IMR-90 (cell line): Measurements from ENCODE around the gene PSMB2. TPM values are rescaled to one million over a fixed set of nuclear protein-coding genes. Genes with fewer than 3 reads are reported as not detected.

Experiments
- ATAC-seq: fragments of 200-7000 bp; cut with Tn5 transposase; 2 replicates; pipeline ENCODE4 v1.9.1; 2020; ENCODE audit warnings: low read depth, mild to moderate bottlenecking, moderate library complexity
- BruUV-seq: library from RNA; stranded (reverse); fragments of 400-500 nt; replicated peaks from 2 replicates; lab custom pipeline; 2021; lab: Mats Ljungman, UMichigan
- CTCF ChIA-PET: fragments of 300-600 bp; formaldehyde crosslinking; extraction: SDS; loops from one replicate; lab custom pipeline; 2021; ENCODE audit warnings: antibody characterized with exemption; lab: Yijun Ruan, JAX
- POLR2A ChIA-PET: fragments of 300-600 bp; sonication (Branson Sonifier 250); formaldehyde crosslinking; loops from one replicate; lab custom pipeline; 2022; ENCODE audit warnings: antibody characterized with exemption; ENCODE audit not compliant: unreplicated experiment; lab: Charles Lee
- DNase-seq: peaks from one replicate; pipeline ENCODE4 v3.0.0; 2013
- H2AFZ ChIP-seq: replicated peaks from 2 replicates; pipeline ENCODE3; 2013; ENCODE audit warnings: low read length, mild to moderate bottlenecking; ENCODE audit not compliant: poor library complexity
- H2AK5ac ChIP-seq: 2 replicates; pipeline ENCODE4 v1.6.1; 2013; ENCODE audit warnings: low read depth, low read length, inconsistent platforms
- H2AK9ac ChIP-seq: replicated peaks from 2 replicates; pipeline ENCODE3; 2013; ENCODE audit warnings: mild to moderate bottlenecking, low read depth, low read length, moderate library complexity; ENCODE audit not compliant: poor library complexity
- H2BK120ac ChIP-seq: 2 replicates; pipeline ENCODE4 v1.6.1; 2013; ENCODE audit warnings: low read depth, low read length, inconsistent platforms
- H2BK15ac ChIP-seq: 3 replicates; pipeline ENCODE4 v1.6.1; 2013; ENCODE audit warnings: low read depth, low read length, inconsistent platforms
- H2BK20ac ChIP-seq: 2 replicates; pipeline ENCODE4 v1.6.1; 2013; ENCODE audit warnings: low read depth, mild to moderate bottlenecking, inconsistent platforms, low read length, moderate library complexity
- H2BK5ac ChIP-seq: 2 replicates; pipeline ENCODE4 v1.6.1; 2013; ENCODE audit warnings: mild to moderate bottlenecking, low read depth, low read length, inconsistent platforms; ENCODE audit not compliant: poor library complexity, severe bottlenecking
- H3K14ac ChIP-seq: replicated peaks from 2 replicates; pipeline ENCODE4 v1.6.1; 2013; ENCODE audit warnings: low read depth, low read length, inconsistent platforms
- H3K18ac ChIP-seq: 2 replicates; pipeline ENCODE4 v1.6.1; 2013; ENCODE audit warnings: low read depth, low read length, control low read depth
- H3K23ac ChIP-seq: 2 replicates; pipeline ENCODE4 v1.6.1; 2013; ENCODE audit warnings: low read depth, low read length, inconsistent platforms
- H3K27ac ChIP-seq: 2 replicates; pipeline ENCODE4 v1.5.1; 2013; ENCODE audit warnings: mild to moderate bottlenecking, control low read depth, low read length; ENCODE audit not compliant: insufficient read depth
- H3K27me3 ChIP-seq: 2 replicates; pipeline ENCODE4 v1.6.1; 2013; ENCODE audit warnings: low read length; ENCODE audit not compliant: control insufficient read depth, insufficient read depth
- H3K36me3 ChIP-seq: 2 replicates; pipeline ENCODE4 v1.6.1; 2013; ENCODE audit warnings: low read length, mixed read lengths; ENCODE audit not compliant: control insufficient read depth, insufficient read depth
- H3K4ac ChIP-seq: 2 replicates; pipeline ENCODE4 v1.6.1; 2013; ENCODE audit warnings: low read depth, low read length, inconsistent platforms
- H3K4me1 ChIP-seq: 2 replicates; pipeline ENCODE4 v1.6.1; 2013; ENCODE audit warnings: low read length, mixed read lengths; ENCODE audit not compliant: control insufficient read depth, insufficient read depth
- H3K4me2 ChIP-seq: 2 replicates; pipeline ENCODE4 v1.6.1; 2013; ENCODE audit warnings: low read depth, mild to moderate bottlenecking, control low read depth, low read length, moderate library complexity
- H3K4me3 ChIP-seq: 2 replicates; pipeline ENCODE4 v1.5.1; 2013; ENCODE audit warnings: low read depth, mild to moderate bottlenecking, control low read depth, low read length, moderate library complexity; ENCODE audit not compliant: insufficient read depth
- H3K56ac ChIP-seq: 2 replicates; pipeline ENCODE4 v1.6.1; 2013; ENCODE audit warnings: low read length, inconsistent platforms; ENCODE audit not compliant: insufficient read depth; ENCODE audit errors: extremely low read depth
- H3K79me1 ChIP-seq, 2 experiments: 2 replicates each; pipeline ENCODE4 v1.6.1; 2013; ENCODE audit warnings: low read length in 2 of 2, inconsistent platforms in 1 of 2, low read depth in 1 of 2
- H3K9ac ChIP-seq: 2 replicates; pipeline ENCODE4 v1.6.1; 2013; ENCODE audit warnings: low read depth, low read length, control low read depth
- H3K9me1 ChIP-seq: 2 replicates; pipeline ENCODE4 v1.6.1; 2013; ENCODE audit warnings: low read length, inconsistent platforms; ENCODE audit not compliant: insufficient read depth
- H3K9me3 ChIP-seq: 2 replicates; pipeline ENCODE4 v1.6.1; 2013; ENCODE audit warnings: low read length; ENCODE audit not compliant: control insufficient read depth, insufficient read depth
- H4K20me1 ChIP-seq: 2 replicates; pipeline ENCODE4 v1.6.1; 2013; ENCODE audit warnings: low read length, inconsistent platforms; ENCODE audit not compliant: insufficient read depth
- H4K5ac ChIP-seq: 2 replicates; pipeline ENCODE4 v1.6.1; 2013; ENCODE audit warnings: mild to moderate bottlenecking, low read depth, low read length, control low read depth
- H4K8ac ChIP-seq, 2 experiments: 2 replicates each; pipeline ENCODE4 v1.6.1; 2013; ENCODE audit warnings: low read depth in 2 of 2, low read length in 2 of 2, control low read depth in 1 of 2, inconsistent platforms in 1 of 2
- H4K91ac ChIP-seq: 2 replicates; pipeline ENCODE4 v1.6.1; 2013; ENCODE audit warnings: low read depth, low read length, inconsistent platforms; ENCODE audit not compliant: insufficient read depth
- BHLHE40 ChIP-seq: fragments of 150-350 bp; IDR thresholded peaks from 2 replicates; pipeline ENCODE4 v1.6.1; 2016; ENCODE audit warnings: mild to moderate bottlenecking, low read depth, low read length
- CEBPB ChIP-seq: IDR thresholded peaks from 2 replicates; pipeline ENCODE4 v1.6.1; 2012; ENCODE audit warnings: low read depth, low read length, improper control_type of control experiment
- CHD1 ChIP-seq: IDR thresholded peaks from 2 replicates; pipeline ENCODE4 v1.6.1; 2012; ENCODE audit warnings: low read depth, low read length, improper control_type of control experiment
- CTCF ChIP-seq: conservative IDR thresholded peaks from 2 replicates; pipeline ENCODE4 v1.5.1; 2012; ENCODE audit warnings: mild to moderate bottlenecking, low read depth, low read length, improper control_type of control experiment
- FOS ChIP-seq: fragments of 150-350 bp; IDR thresholded peaks from 2 replicates; pipeline ENCODE4 v1.6.1; 2016; ENCODE audit warnings: low read depth, low read length
- MAFK ChIP-seq: IDR thresholded peaks from 2 replicates; pipeline ENCODE4 v1.6.1; 2012; ENCODE audit warnings: low read depth, low read length, improper control_type of control experiment
- MAZ ChIP-seq: IDR thresholded peaks from 2 replicates; pipeline ENCODE4 v1.6.1; 2012; ENCODE audit warnings: low read depth, mild to moderate bottlenecking, low read length, improper control_type of control experiment, moderate library complexity, borderline replicate concordance
- MXI1 ChIP-seq: IDR thresholded peaks from 2 replicates; pipeline ENCODE4 v1.6.1; 2012; ENCODE audit warnings: low read depth, mild to moderate bottlenecking, low read length, moderate library complexity, borderline replicate concordance
- NFE2L2 ChIP-seq: fragments of 150-350 bp; IDR thresholded peaks from 2 replicates; pipeline ENCODE4 v1.6.1; 2016; ENCODE audit warnings: low read depth, mild to moderate bottlenecking, low read length
- POLR2A ChIP-seq: IDR thresholded peaks from 2 replicates; pipeline ENCODE4 v1.6.1; 2012; ENCODE audit warnings: mild to moderate bottlenecking, low read depth, low read length
- RAD21 ChIP-seq: IDR thresholded peaks from 2 replicates; pipeline ENCODE4 v1.6.1; 2012; ENCODE audit warnings: low read length, improper control_type of control experiment
- RCOR1 ChIP-seq: IDR thresholded peaks from 2 replicates; pipeline ENCODE4 v1.6.1; 2012; ENCODE audit warnings: mild to moderate bottlenecking, low read length, improper control_type of control experiment; ENCODE audit not compliant: insufficient replicate concordance
- RFX5 ChIP-seq: IDR thresholded peaks from 2 replicates; pipeline ENCODE4 v1.8.0; 2012; ENCODE audit warnings: low read depth, mild to moderate bottlenecking, low read length, moderate library complexity
- SMC3 ChIP-seq: fragments of 150-350 bp; IDR thresholded peaks from 2 replicates; pipeline ENCODE4 v1.6.1; 2016; ENCODE audit warnings: low read depth, mild to moderate bottlenecking, antibody characterized with exemption, low read length, moderate library complexity
- USF2 ChIP-seq: fragments of 150-350 bp; IDR thresholded peaks from 2 replicates; pipeline ENCODE4 v1.6.1; 2017; ENCODE audit warnings: mild to moderate bottlenecking, antibody characterized with exemption, low read length, low read depth
- WGBS, 2 experiments: methylation state at CpG; one replicate each; pipeline versions ENCODE4 v1.1.5 to v1.1.7; 2013; ENCODE audit warnings: missing lambda C conversion rate in 2 of 2; ENCODE audit not compliant: insufficient read length in 1 of 2; ENCODE audit errors: extremely low coverage in 2 of 2; 5-methylcytosine and 5-hydroxymethylcytosine counted together
- dilution Hi-C: fragments of 300-500 bp; cut with HindIII; formaldehyde crosslinking; loops from one replicate; pipeline ENCODE4 v1.14.3; 2018; ENCODE audit warnings: low sequenced_read_pairs; ENCODE audit not compliant: unreplicated experiment
- in situ Hi-C: fragments of 300-500 bp; cut with MboI; formaldehyde crosslinking; loops from 3 replicates; pipeline ENCODE4 v1.14.3; 2019; ENCODE audit warnings: low sequenced_read_pairs, inconsistent platforms, mixed read lengths
- intact Hi-C: fragments of 100-400 bp; cut with micrococcal nuclease; formaldehyde crosslinking; loops from 2 replicates; pipeline ENCODE4 v1.10.0; 2022
- polyA plus RNA-seq, 3 experiments: library from polyadenylated mRNA; depleted of rRNA; stranded (reverse); fragments of >200 nt; gene quantifications; 2 replicates each; pipeline ENCODE4 v1.2.3, GENCODE V29; 2012; ENCODE audit warnings: low replicate concordance in 1 of 3
- total RNA-seq: library from RNA; depleted of rRNA; stranded (reverse); fragments of >200 nt; gene quantifications from 2 replicates; pipeline ENCODE4 v1.2.3, GENCODE V29; 2012
- TF ChIP-seq, protein P1 (sequence below): fragments of 150-350 bp; IDR thresholded peaks from 2 replicates; pipeline ENCODE4 v1.6.1; 2016; ENCODE audit warnings: low read depth, mild to moderate bottlenecking, low read length, moderate library complexity, borderline replicate concordance

Gene PSMB2
- total and polyA plus RNA-seq, 2 of the 4 experiments (the other 2 are of a cell fraction): 23.8 to 86.2 TPM

DNA sequence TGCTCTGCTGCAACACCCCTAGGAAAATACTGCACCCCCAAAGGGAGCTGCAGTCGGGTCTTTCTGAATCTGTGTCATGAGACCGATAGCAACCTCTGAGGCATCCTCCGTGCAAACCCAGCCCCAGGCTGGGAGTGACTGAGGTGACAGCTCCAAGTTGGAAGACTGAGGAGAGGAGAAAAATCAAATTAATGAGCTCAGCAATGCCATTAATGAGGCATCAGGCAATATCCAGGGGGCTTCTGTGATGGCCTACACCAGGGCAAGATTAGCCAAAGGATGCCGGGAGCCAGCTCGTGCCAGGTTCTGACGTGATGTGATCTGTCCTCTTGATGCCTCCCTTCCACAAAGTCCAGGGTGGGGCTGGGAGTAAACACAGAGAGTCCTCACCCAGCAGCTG lies 30.8 kb upstream of the PSMB2 start:
- TF ChIP-seq, protein P1, sequence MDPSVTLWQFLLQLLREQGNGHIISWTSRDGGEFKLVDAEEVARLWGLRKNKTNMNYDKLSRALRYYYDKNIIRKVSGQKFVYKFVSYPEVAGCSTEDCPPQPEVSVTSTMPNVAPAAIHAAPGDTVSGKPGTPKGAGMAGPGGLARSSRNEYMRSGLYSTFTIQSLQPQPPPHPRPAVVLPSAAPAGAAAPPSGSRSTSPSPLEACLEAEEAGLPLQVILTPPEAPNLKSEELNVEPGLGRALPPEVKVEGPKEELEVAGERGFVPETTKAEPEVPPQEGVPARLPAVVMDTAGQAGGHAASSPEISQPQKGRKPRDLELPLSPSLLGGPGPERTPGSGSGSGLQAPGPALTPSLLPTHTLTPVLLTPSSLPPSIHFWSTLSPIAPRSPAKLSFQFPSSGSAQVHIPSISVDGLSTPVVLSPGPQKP: no peak
- TF ChIP-seq CEBPB (no peak), MXI1 (no peak), MAFK (no peak), CTCF (no peak), BHLHE40 (no peak), CHD1 (no peak), NFE2L2 (no peak), RCOR1 (no peak), USF2 (no peak), RFX5 (no peak), FOS (no peak), RAD21 (no peak), MAZ (no peak), POLR2A (no peak), SMC3 (no peak)
- H3K4me2 ChIP-seq: no peak overlapping the region
- peaks cover 19% of the 10 kb centered on the region for H3K27me3 ChIP-seq
- no peak for ATAC-seq
- H3K23ac ChIP-seq: no peak overlapping the region
- no peak overlapping the region for H4K5ac ChIP-seq
- H2AK9ac ChIP-seq: no peak overlapping the region
- H3K9me3 ChIP-seq: no peaks in the 10 kb centered on the region
- no peak overlapping the region for H3K4me3 ChIP-seq
- no peaks in the 10 kb centered on the region for H3K79me1 ChIP-seq
- no peak overlapping the region for H4K91ac ChIP-seq
- no peak for DNase-seq
- no peak overlapping the region for H2BK15ac ChIP-seq
- H3K18ac ChIP-seq: no peak overlapping the region
- no peaks in the 10 kb centered on the region for H3K9me1 ChIP-seq
- no peak overlapping the region for H2BK120ac ChIP-seq
- no peaks in the 10 kb centered on the region for H3K36me3 ChIP-seq
- 80% methylated on average over 1 of the region's 6 CpGs; no CpG with 5 or more reads in 1 of the 2 experiments for WGBS, 2 experiments
- no peak overlapping the region for H3K14ac ChIP-seq
- CTCF ChIA-PET: no interaction called here
- intact Hi-C loops (no loop called here), dilution Hi-C loops (no loop called here), in situ Hi-C loops (no loop called here)
- H3K27ac ChIP-seq: no peak overlapping the region
- POLR2A ChIA-PET: no interaction called here
- no peak overlapping the region for H2AK5ac ChIP-seq
- H3K9ac ChIP-seq: no peak overlapping the region
- H3K56ac ChIP-seq: no peak overlapping the region
- no peak overlapping the region for H2AFZ ChIP-seq
- no TSS peak for BruUV-seq
- no peaks in the 10 kb centered on the region for H4K20me1 ChIP-seq
- no peak overlapping the region for H2BK5ac ChIP-seq
- no peak overlapping the region for H2BK20ac ChIP-seq
- H3K4ac ChIP-seq: no peak overlapping the region
- H4K8ac ChIP-seq: no peak overlapping the region
- H3K4me1 ChIP-seq: no peaks in the 10 kb centered on the region
